ENCODE measurements around the gene ACSF2. TPM values are rescaled to one million over a fixed set of nuclear protein-coding genes. Genes with fewer than 3 reads are reported as not detected.

ACSF2 gene
- total and polyA plus RNA-seq, 2 of the 13 experiments (the other 11 are each of a cell fraction or from before 2014, with no cell fraction given), result 87.3 to 109 TPM

- no peak for TF ChIP-seq ZNF281 (CRISPR knock-in tag; IDR thresholded peaks at IDR 0.05; ENCODE audit: borderline replicate concordance)
- TF ChIP-seq GPN1 (CRISPR knock-in tag; IDR thresholded peaks at IDR 0.05; ENCODE audit: borderline replicate concordance), result no peak
- peak; percentile 57; the same call in 1 of the 2 replicates for TF ChIP-seq MEIS2 (CRISPR knock-in tag; IDR thresholded peaks at IDR 0.05)
- TF ChIP-seq ETV6 (CRISPR knock-in tag; conservative IDR thresholded peaks at IDR 0.05), result no peak
- no peak for TF ChIP-seq MTERF4 (CRISPR knock-in tag; IDR thresholded peaks at IDR 0.05)
- peak; percentile 28; the same call in 1 of the 2 replicates for TF ChIP-seq ZMAT3 (CRISPR knock-in tag; conservative IDR thresholded peaks at IDR 0.05)
- no peak for TF ChIP-seq CAMTA2 (CRISPR knock-in tag; IDR thresholded peaks at IDR 0.05; ENCODE audit: borderline replicate concordance)
- peak; percentile 52 for TF ChIP-seq FOXP4 (CRISPR knock-in tag; IDR thresholded peaks at IDR 0.05)
- TF ChIP-seq ZSCAN29 (CRISPR knock-in tag; conservative IDR thresholded peaks at IDR 0.05), result no peak
- no peak for TF ChIP-seq SMAD9 (CRISPR knock-in tag; IDR thresholded peaks at IDR 0.05)
- peak; percentile 26; the same call in 1 of the 2 replicates for TF ChIP-seq KDM2A (CRISPR knock-in tag; IDR thresholded peaks at IDR 0.05; ENCODE audit: borderline replicate concordance, low read depth)
- no peak for TF ChIP-seq MTF1 (CRISPR knock-in tag; IDR thresholded peaks at IDR 0.05)
- TF ChIP-seq ZNF367 (CRISPR knock-in tag; IDR thresholded peaks at IDR 0.05; ENCODE audit: borderline replicate concordance), result no peak
- TF ChIP-seq KLF15 (CRISPR knock-in tag; IDR thresholded peaks at IDR 0.05; ENCODE audit: borderline replicate concordance), result no peak
- no peak for TF ChIP-seq ZNF629 (CRISPR knock-in tag; conservative IDR thresholded peaks at IDR 0.05)
- no peak for TF ChIP-seq SYNCRIP (IDR thresholded peaks at IDR 0.05; ENCODE audit: insufficient read depth, low read depth, low read length)
- no peak for TF ChIP-seq ZNF280B (CRISPR knock-in tag; IDR thresholded peaks at IDR 0.05; ENCODE audit: borderline replicate concordance)
- TF ChIP-seq IKZF4 (CRISPR knock-in tag; IDR thresholded peaks at IDR 0.05; ENCODE audit: borderline replicate concordance, low read depth, not compliant biosample characterization), result no peak
- TF ChIP-seq ZNF781 (CRISPR knock-in tag; IDR thresholded peaks at IDR 0.05; ENCODE audit: borderline replicate concordance, not compliant biosample characterization), result peak; percentile 75
- TF ChIP-seq ZNF430 (CRISPR knock-in tag; IDR thresholded peaks at IDR 0.05), result no peak
- 0 out of 2 replicates have a peak, but pooled peaks have one; percentile 76 for TF ChIP-seq ZBTB3 (CRISPR knock-in tag; IDR thresholded peaks at IDR 0.05; ENCODE audit: borderline replicate concordance, low read depth)
- no peak for TF ChIP-seq REL (CRISPR knock-in tag; conservative IDR thresholded peaks at IDR 0.05)
Measured at GRCh38 chr17:50476545-50477315, 50.7 kb downstream of the ACSF2 start (continued).

All from HepG2 (cell line).